H7 (cell line): ENCODE data around the gene PCDHGB3. TPM values are rescaled to one million over a fixed set of nuclear protein-coding genes. Genes with fewer than 3 reads are reported as not detected.
"Not testable (repeated sequence)": the region's sequence is repeated elsewhere in the genome, so short reads cannot be mapped to it uniquely, and the experiment has no call there.

Experiments
- DNase-seq: peaks from one replicate; pipeline ENCODE4 v3.0.0; 2012
- H3K27me3 ChIP-seq: 2 replicates; pipeline ENCODE4 v1.6.0; 2011; ENCODE audit warnings: mild to moderate bottlenecking, low read length; ENCODE audit not compliant: control insufficient read depth, insufficient read depth
- H3K36me3 ChIP-seq: replicated peaks from 2 replicates; pipeline ENCODE4 v1.5.1; 2011; ENCODE audit warnings: low read length; ENCODE audit not compliant: control insufficient read depth, insufficient read depth
- H3K4me3 ChIP-seq: 2 replicates; pipeline ENCODE4 v1.5.1; 2011; ENCODE audit warnings: low read depth, mild to moderate bottlenecking, control low read depth, low read length, moderate library complexity; ENCODE audit not compliant: insufficient read depth
- total RNA-seq: library from RNA; depleted of rRNA; stranded (reverse); fragments of >200 nt; shearing (Covaris generic); gene quantifications from 2 replicates; pipeline ENCODE4 v1.2.3, GENCODE V29; 2014; rRNA removed

PCDHGB3 gene
- 0.26 TPM in 1 of 2 replicates, not detected in the other for total RNA-seq

- no peak for DNase-seq
- Histone ChIP-seq H3K27me3 (no peaks in the 10 kb centered on the region), H3K4me3 (no peak within 1 kb of the TSS), H3K36me3 (no peaks in the 10 kb centered on the region)
Measured at GRCh38 chr5:141369994-141370848, at the start of gene PCDHGB3. PCDHGB3 (plus strand) TSS chr5:141370242; CDS start chr5:141370395, 153 bp downstream.

- DNase-seq, result no peak
- no peaks in the 10 kb centered on the region for H3K27me3 ChIP-seq
- H3K4me3 ChIP-seq, result no peak overlapping the region
- peaks cover 13% of the 10 kb centered on the region for H3K36me3 ChIP-seq
Measured at GRCh38 chr5:141322261-141322660, 47.8 kb upstream of the PCDHGB3 start.

- Histone ChIP-seq H3K36me3 (no peaks in the 10 kb centered on the region), H3K4me3 (peak overlapping the region; percentile 23; the same call in 1 of the 2 replicates), H3K27me3 (no peaks in the 10 kb centered on the region)
- DNase-seq, result peak; percentile 68
Measured at GRCh38 chr5:141326088-141326854, 43.8 kb upstream of the PCDHGB3 start.

- H3K4me3 ChIP-seq, result no peak overlapping the region
- no peak for DNase-seq
Measured at GRCh38 chr5:141328231-141328630, 41.8 kb upstream of the PCDHGB3 start.

GRCh38 chr5:141330299-141331080 is 39.6 kb upstream of the PCDHGB3 start, which contains the start of gene PCDHGA1:
PCDHGA1 (plus strand) TSS chr5:141330514.
- DNase-seq, result no peak
- Histone ChIP-seq H3K4me3 (no peak within 1 kb of the TSS), H3K27me3 (no peaks in the 10 kb centered on the region), H3K36me3 (no peaks in the 10 kb centered on the region)

More at GRCh38 chr5:141328231-141328630, 41.8 kb upstream of the PCDHGB3 start:
- no peaks in the 10 kb centered on the region for H3K27me3 ChIP-seq
- no peaks in the 10 kb centered on the region for H3K36me3 ChIP-seq

- H3K27me3 ChIP-seq, DNase-seq, H3K36me3 ChIP-seq, H3K4me3 ChIP-seq: not testable (repeated sequence)
Measured at GRCh38 chr5:141332571-141332970, 37.5 kb upstream of the PCDHGB3 start.

GRCh38 chr5:141338538-141339306 is 31.3 kb upstream of the PCDHGB3 start, which contains the start of gene PCDHGA2:
PCDHGA2 (plus strand) TSS chr5:141338760.
- Histone ChIP-seq H3K27me3 (no peaks in the 10 kb centered on the region), H3K36me3 (no peaks in the 10 kb centered on the region), H3K4me3 (no peak within 1 kb of the TSS)
- DNase-seq, result peak; percentile 61

- not testable (repeated sequence) for H3K36me3 ChIP-seq, H3K4me3 ChIP-seq, H3K27me3 ChIP-seq, DNase-seq
Measured at GRCh38 chr5:141340781-141341354, 29.2 kb upstream of the PCDHGB3 start.

- no peak overlapping the region for H3K4me3 ChIP-seq
- no peaks in the 10 kb centered on the region for H3K27me3 ChIP-seq
- H3K36me3 ChIP-seq, result no peaks in the 10 kb centered on the region
Measured at GRCh38 chr5:141342773-141343172, 27.3 kb upstream of the PCDHGB3 start.

GRCh38 chr5:141343242-141343952 is 26.6 kb upstream of the PCDHGB3 start, which contains the start of gene PCDHGA3:
PCDHGA3 (plus strand) TSS chr5:141343829; CDS start chr5:141344034, 205 bp downstream.
- H3K36me3 ChIP-seq, result no peaks in the 10 kb centered on the region

More at GRCh38 chr5:141342773-141343172, 27.3 kb upstream of the PCDHGB3 start:
- DNase-seq, result no peak

GRCh38 chr5:141343953-141344463 is 26.0 kb upstream of the PCDHGB3 start:
- no peak for DNase-seq
- H3K27me3 ChIP-seq, result no peaks in the 10 kb centered on the region
- H3K4me3 ChIP-seq, result no peak overlapping the region
- no peaks in the 10 kb centered on the region for H3K36me3 ChIP-seq

More at GRCh38 chr5:141343242-141343952, 26.6 kb upstream of the PCDHGB3 start, which contains the start of gene PCDHGA3:
- DNase-seq, result peak; percentile 56
- no peaks in the 10 kb centered on the region for H3K27me3 ChIP-seq
- no peak within 1 kb of the TSS for H3K4me3 ChIP-seq

GRCh38 chr5:141345327-141345726 is 24.7 kb upstream of the PCDHGB3 start:
- Histone ChIP-seq H3K27me3 (no peaks in the 10 kb centered on the region), H3K36me3 (no peaks in the 10 kb centered on the region), H3K4me3 (no peak overlapping the region)
- no peak for DNase-seq
